ENCODE measurements around the gene L2HGDH.
"Not testable (repeated sequence)": the region's sequence is repeated elsewhere in the genome, so short reads cannot be mapped to it uniquely, and the experiment has no call there.

The L2HGDH gene

GRCh38 chr14:50311972-50312733, at the start of gene L2HGDH, which contains the start of gene DMAC2L:
L2HGDH (minus strand) TSS chr14:50312229; CDS start chr14:50312150, 79 bp downstream.
DMAC2L (plus strand) TSS chr14:50312324; CDS start chr14:50321488, 9,164 bp downstream.
- peak; percentile 83 for DNase-seq (ENCODE audit: low read depth)

- no peak for DNase-seq (ENCODE audit: low read depth)
Observed at GRCh38 chr14:50360851-50361250, 48.8 kb upstream of the L2HGDH start.

DNA sequence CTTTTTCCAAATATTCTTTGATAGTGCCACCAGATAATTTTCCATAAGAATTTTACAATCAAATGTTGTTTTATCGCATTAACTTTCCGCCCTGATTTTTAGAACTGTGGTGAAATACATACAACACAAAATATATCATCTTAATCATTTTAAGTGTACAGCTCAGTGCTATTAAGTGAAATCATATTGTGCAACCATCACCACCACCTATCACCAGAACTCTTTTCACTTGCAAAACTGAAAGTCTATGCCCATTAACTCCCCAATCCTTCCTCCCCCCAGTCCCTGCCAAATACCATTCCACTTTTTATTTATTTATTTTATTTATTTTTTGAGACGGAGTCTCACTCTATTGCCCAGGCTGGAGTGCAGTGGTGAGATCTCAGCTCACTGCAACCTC, 48.1 kb upstream of the L2HGDH start:
- no peak for DNase-seq (ENCODE audit: low read depth)

GRCh38 chr14:50359631-50360030, 47.6 kb upstream of the L2HGDH start:
- no peak for DNase-seq (ENCODE audit: low read depth)

DNA sequence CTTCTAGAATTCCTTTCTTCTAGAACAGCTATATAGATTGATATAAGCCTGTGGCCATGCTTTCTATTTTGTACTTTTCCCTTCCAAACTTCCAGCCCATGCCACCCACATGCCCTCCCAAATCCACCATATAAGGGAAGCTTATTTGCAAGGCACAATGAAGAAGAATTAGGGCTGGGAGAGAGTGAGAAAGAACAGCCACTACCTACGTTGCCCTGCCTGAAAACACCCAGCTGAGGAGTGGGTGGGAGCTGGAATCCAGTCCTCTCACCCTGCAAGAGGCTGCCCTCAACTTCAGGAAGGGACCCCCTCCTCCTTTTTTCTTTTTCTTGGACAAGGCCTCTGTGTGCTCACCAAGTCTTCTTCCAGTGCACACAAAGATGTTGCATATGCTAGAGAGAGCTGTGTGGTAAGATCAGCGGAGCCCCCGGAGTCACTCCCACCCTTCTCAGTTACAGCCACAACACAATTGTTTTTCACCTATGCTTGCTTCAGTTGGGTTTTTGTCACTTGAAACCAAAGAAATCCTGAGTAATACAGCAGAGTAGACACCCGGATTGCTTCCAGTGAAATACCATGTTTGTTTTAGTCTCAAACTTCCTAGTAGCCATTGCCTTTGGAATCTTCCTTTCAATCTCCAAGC, 45.8 kb upstream of the L2HGDH start:
- no peak for DNase-seq (ENCODE audit: low read depth)

DNA sequence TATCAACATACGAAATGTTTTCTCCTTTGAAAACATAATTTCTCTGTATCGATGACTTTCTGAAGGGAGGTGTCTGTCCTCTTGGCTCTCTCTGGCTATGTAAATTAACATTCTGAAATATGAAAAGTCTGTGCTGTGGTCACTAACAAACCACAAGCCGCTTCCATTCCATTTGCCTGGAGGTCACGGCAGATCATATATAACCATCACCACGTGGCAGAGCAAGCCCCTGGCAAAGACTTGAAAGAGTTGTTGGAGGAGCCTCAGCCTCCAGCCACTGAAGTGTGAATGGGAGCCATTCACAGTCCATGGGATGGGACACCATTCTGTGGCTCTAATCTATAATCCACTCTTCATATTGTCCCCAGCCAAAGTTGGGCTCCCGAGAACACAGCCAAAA, 45.1 kb upstream of the L2HGDH start:
- no peak for DNase-seq (ENCODE audit: low read depth)

GRCh38 chr14:50356283-50356682, 44.3 kb upstream of the L2HGDH start:
- DNase-seq (ENCODE audit: low read depth) = not testable (repeated sequence)

GRCh38 chr14:50355692-50356091, 43.7 kb upstream of the L2HGDH start:
- no peak for DNase-seq (ENCODE audit: low read depth)

DNA sequence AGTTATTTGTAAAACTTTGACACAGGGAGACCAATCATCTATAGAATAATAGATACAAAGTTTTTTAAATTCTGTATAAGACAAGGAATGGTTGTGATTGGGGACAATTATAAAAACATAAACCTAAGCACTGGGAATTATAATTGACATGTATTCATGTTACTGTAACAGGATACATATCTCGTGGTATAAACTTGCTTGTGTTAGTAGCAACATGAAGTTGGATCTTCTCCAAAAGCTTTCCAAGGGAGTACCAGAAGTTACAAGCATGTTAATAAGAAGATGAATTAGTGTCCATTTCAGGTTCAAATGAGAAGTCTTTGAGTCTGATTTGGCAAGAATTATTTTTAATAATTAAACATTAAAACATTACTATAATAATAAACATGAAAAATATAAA, 42.5 kb upstream of the L2HGDH start:
- DNase-seq (ENCODE audit: low read depth) = no peak

DNA sequence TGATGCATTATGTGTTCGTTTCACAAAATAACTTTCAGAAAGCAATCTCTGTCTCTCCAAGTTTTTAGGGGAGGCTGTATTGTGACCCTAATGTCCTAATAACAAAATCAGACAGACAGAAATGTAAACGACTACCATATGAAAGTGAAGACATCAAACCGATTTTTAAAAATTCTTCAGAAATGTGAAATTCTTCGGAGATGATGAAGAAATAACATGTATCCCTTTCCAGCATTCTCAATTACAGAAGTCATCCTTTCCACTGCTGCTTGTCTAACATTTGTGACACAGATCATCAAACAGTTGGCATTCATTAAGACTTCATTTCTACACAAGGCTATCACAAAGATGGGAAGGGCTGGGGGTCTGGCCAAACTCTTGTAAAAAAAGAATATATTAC, 41.1 kb upstream of the L2HGDH start:
- no peak for DNase-seq (ENCODE audit: low read depth)

GRCh38 chr14:50352584-50352983, 40.6 kb upstream of the L2HGDH start:
- no peak for DNase-seq (ENCODE audit: low read depth)

DNA sequence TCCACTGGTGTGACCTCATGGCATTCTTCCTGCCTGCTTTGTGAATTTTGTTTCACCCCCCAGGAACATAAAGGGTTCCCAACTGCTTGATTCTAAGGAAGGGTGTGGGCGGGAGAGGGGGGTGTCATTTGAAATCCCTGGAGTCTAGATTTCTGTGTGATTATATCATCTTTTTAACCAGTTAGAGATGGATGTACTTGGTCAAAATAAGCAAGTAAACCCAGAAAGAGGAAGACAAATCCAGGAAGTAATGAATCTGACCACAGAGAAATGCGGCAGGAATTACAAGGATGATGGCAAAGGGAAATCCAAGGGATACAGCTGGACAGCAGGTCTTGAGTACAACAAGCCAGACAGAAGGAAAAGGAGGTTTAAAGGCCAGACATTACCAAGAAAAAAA, 38.9 kb upstream of the L2HGDH start:
- no peak for DNase-seq (ENCODE audit: low read depth)

DNA sequence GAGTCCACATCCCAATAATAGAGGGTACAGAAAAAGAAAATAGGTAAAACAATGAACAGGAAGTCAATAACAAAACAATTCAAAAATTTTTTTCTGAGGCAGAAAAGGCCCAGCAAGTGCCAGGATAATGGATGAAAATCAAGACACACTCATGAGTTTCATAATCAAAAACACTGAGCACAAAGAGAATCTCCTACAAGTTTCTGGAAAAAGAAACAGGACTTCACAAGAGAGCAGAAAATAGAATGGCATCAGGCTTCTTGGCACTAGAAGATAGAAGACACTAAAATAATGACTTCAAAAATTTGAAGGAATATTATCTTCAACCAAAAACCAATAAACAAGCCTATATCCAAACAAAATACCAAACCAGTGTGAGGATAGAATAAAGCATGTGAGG, 36.9 kb upstream of the L2HGDH start:
- no peak for DNase-seq (ENCODE audit: low read depth)

DNA sequence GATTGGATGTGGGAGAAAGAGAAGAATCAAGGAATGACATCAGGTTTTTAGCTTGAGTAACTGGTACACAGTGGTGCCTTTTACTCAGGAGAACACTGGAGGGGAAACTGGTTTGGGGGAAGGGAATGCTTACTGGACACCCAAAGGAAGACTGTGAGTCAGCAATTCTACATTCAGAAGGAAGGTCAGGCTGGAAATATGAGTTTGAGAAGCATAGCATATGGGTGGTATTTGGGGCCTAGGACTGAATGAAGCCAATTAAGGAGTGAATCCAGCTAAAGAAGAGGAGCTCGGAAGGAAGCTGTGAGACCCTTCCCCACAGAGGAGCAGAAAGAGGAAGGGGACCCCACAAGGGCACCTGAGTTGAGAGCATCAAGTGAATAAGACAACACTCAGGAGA, 35.5 kb upstream of the L2HGDH start:
- DNase-seq (ENCODE audit: low read depth) = no peak

- DNase-seq (ENCODE audit: low read depth) = no peak
Observed at GRCh38 chr14:50345846-50346422, 33.9 kb upstream of the L2HGDH start.

- no peak for DNase-seq (ENCODE audit: low read depth)
Observed at GRCh38 chr14:50344876-50345563, 33.0 kb upstream of the L2HGDH start.

GRCh38 chr14:50344116-50344775, 32.2 kb upstream of the L2HGDH start:
- no peak for DNase-seq (ENCODE audit: low read depth)

- DNase-seq (ENCODE audit: low read depth) = no peak
Observed at GRCh38 chr14:50343434-50343833, 31.4 kb upstream of the L2HGDH start.

DNA sequence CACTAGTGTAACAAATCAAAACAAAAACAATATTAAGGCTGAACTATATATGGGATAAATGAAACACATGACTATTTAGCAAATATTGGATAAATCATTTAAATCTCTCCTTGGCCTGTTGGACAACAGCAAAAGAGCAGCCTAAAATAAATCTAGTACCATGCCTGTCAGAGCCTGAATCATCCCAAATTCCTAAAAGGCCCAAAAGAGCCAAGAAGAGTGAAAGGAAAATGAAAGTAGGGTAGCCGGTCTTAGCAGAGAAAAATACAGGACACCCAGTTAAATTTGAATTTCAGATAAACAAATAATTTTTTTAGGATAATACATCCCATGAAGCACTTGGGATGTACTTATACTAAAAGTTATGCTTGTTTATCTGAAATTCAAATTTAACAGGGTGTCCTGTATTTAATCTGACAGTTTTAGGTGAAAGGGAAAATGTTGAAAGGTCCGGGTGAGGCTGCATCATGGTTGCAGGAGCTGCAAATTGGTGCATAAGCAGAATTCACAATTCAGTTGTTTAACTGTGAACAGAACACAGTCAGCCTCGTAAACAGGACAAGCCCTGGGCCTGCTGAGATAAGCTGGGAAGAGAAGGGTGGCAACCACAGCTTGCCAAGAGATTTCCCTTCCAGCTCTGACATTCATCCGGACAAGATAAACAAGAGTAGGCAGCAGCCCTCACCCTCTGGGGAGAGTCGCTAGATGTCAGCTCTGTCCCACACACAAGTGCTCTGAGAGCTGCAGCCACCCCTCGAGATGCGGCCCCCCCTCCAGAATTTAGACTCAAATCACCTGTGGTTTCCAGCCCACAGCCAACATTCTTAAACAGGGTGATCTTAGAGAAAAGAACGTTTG, 30.4 kb upstream of the L2HGDH start:
- DNase-seq (ENCODE audit: low read depth) = no peak

DNA sequence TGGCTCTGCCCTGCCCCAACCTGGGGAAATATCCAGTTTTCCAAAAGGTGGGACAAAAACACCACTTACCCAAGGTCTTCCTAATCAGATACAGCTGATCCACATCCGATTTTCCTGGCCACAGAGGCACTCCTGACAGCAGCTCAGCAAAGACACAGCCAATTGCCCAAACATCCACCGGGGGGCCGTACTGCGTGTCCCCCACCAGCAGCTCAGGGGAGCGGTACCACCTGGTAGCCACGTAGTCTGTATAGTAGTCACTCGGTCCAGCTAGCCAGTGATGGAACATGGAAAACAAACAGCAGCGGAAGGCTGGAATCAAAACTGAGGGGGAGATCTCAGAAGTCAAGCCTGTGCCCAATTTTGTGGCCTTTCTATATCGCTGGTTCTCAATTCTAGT, 28.9 kb upstream of the L2HGDH start:
- DNase-seq (ENCODE audit: low read depth) = no peak

DNA sequence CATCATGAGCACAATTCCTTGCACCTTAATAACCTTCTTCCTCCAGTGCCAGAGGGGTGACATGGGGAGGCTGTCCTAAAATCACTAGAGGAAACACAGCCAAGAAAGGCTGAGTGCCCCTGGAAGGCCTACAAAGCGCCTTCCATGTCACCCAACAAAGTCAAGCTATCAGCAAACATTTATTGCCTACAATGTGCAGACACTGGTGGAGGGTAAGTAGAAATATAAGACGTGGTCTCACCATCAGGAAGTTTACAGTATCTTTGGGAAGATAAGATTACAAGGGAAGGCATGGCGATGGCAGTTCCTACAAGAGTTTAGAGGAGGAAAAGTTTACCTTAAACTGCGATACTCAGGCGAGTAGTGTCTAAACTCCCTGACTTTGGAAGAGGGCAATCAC, 28.0 kb upstream of the L2HGDH start:
- no peak for DNase-seq (ENCODE audit: low read depth)
